IMR-90 (cell line): ENCODE data around the gene KBTBD6. TPM values are rescaled to one million over a fixed set of nuclear protein-coding genes. Genes with fewer than 3 reads are reported as not detected.
A peak's percentile ranks its signal among the peaks of the same experiment; 100 is the strongest.

ENCODE experiments used
- ATAC-seq: fragments of 200-7000 bp; cut with Tn5 transposase; 2 replicates; pipeline ENCODE4 v1.9.1; 2020; ENCODE audit warnings: low read depth, mild to moderate bottlenecking, moderate library complexity
- BruUV-seq: library from RNA; stranded (reverse); fragments of 400-500 nt; replicated peaks from 2 replicates; lab custom pipeline; 2021; lab: Mats Ljungman, UMichigan
- CTCF ChIA-PET: fragments of 300-600 bp; formaldehyde crosslinking; extraction: SDS; loops from one replicate; lab custom pipeline; 2021; ENCODE audit warnings: antibody characterized with exemption; lab: Yijun Ruan, JAX
- POLR2A ChIA-PET: fragments of 300-600 bp; sonication (Branson Sonifier 250); formaldehyde crosslinking; loops from one replicate; lab custom pipeline; 2022; ENCODE audit warnings: antibody characterized with exemption; ENCODE audit not compliant: unreplicated experiment; lab: Charles Lee
- DNase-seq: peaks from one replicate; pipeline ENCODE4 v3.0.0; 2013
- H2AFZ ChIP-seq: replicated peaks from 2 replicates; pipeline ENCODE3; 2013; ENCODE audit warnings: low read length, mild to moderate bottlenecking; ENCODE audit not compliant: poor library complexity
- H2AK5ac ChIP-seq: 2 replicates; pipeline ENCODE4 v1.6.1; 2013; ENCODE audit warnings: low read depth, low read length, inconsistent platforms
- H2AK9ac ChIP-seq: replicated peaks from 2 replicates; pipeline ENCODE3; 2013; ENCODE audit warnings: mild to moderate bottlenecking, low read depth, low read length, moderate library complexity; ENCODE audit not compliant: poor library complexity
- H2BK120ac ChIP-seq: 2 replicates; pipeline ENCODE4 v1.6.1; 2013; ENCODE audit warnings: low read depth, low read length, inconsistent platforms
- H2BK15ac ChIP-seq: 3 replicates; pipeline ENCODE4 v1.6.1; 2013; ENCODE audit warnings: low read depth, low read length, inconsistent platforms
- H2BK20ac ChIP-seq: 2 replicates; pipeline ENCODE4 v1.6.1; 2013; ENCODE audit warnings: low read depth, mild to moderate bottlenecking, inconsistent platforms, low read length, moderate library complexity
- H2BK5ac ChIP-seq: 2 replicates; pipeline ENCODE4 v1.6.1; 2013; ENCODE audit warnings: mild to moderate bottlenecking, low read depth, low read length, inconsistent platforms; ENCODE audit not compliant: poor library complexity, severe bottlenecking
- H3K14ac ChIP-seq: replicated peaks from 2 replicates; pipeline ENCODE4 v1.6.1; 2013; ENCODE audit warnings: low read depth, low read length, inconsistent platforms
- H3K18ac ChIP-seq: 2 replicates; pipeline ENCODE4 v1.6.1; 2013; ENCODE audit warnings: low read depth, low read length, control low read depth
- H3K23ac ChIP-seq: 2 replicates; pipeline ENCODE4 v1.6.1; 2013; ENCODE audit warnings: low read depth, low read length, inconsistent platforms
- H3K27ac ChIP-seq: 2 replicates; pipeline ENCODE4 v1.5.1; 2013; ENCODE audit warnings: mild to moderate bottlenecking, control low read depth, low read length; ENCODE audit not compliant: insufficient read depth
- H3K27me3 ChIP-seq: 2 replicates; pipeline ENCODE4 v1.6.1; 2013; ENCODE audit warnings: low read length; ENCODE audit not compliant: control insufficient read depth, insufficient read depth
- H3K36me3 ChIP-seq: 2 replicates; pipeline ENCODE4 v1.6.1; 2013; ENCODE audit warnings: low read length, mixed read lengths; ENCODE audit not compliant: control insufficient read depth, insufficient read depth
- H3K4ac ChIP-seq: 2 replicates; pipeline ENCODE4 v1.6.1; 2013; ENCODE audit warnings: low read depth, low read length, inconsistent platforms
- H3K4me1 ChIP-seq: 2 replicates; pipeline ENCODE4 v1.6.1; 2013; ENCODE audit warnings: low read length, mixed read lengths; ENCODE audit not compliant: control insufficient read depth, insufficient read depth
- H3K4me2 ChIP-seq: 2 replicates; pipeline ENCODE4 v1.6.1; 2013; ENCODE audit warnings: low read depth, mild to moderate bottlenecking, control low read depth, low read length, moderate library complexity
- H3K4me3 ChIP-seq: 2 replicates; pipeline ENCODE4 v1.5.1; 2013; ENCODE audit warnings: low read depth, mild to moderate bottlenecking, control low read depth, low read length, moderate library complexity; ENCODE audit not compliant: insufficient read depth
- H3K56ac ChIP-seq: 2 replicates; pipeline ENCODE4 v1.6.1; 2013; ENCODE audit warnings: low read length, inconsistent platforms; ENCODE audit not compliant: insufficient read depth; ENCODE audit errors: extremely low read depth
- H3K79me1 ChIP-seq, 2 experiments: 2 replicates each; pipeline ENCODE4 v1.6.1; 2013; ENCODE audit warnings: low read length in 2 of 2, inconsistent platforms in 1 of 2, low read depth in 1 of 2
- H3K9ac ChIP-seq: 2 replicates; pipeline ENCODE4 v1.6.1; 2013; ENCODE audit warnings: low read depth, low read length, control low read depth
- H3K9me1 ChIP-seq: 2 replicates; pipeline ENCODE4 v1.6.1; 2013; ENCODE audit warnings: low read length, inconsistent platforms; ENCODE audit not compliant: insufficient read depth
- H3K9me3 ChIP-seq: 2 replicates; pipeline ENCODE4 v1.6.1; 2013; ENCODE audit warnings: low read length; ENCODE audit not compliant: control insufficient read depth, insufficient read depth
- H4K20me1 ChIP-seq: 2 replicates; pipeline ENCODE4 v1.6.1; 2013; ENCODE audit warnings: low read length, inconsistent platforms; ENCODE audit not compliant: insufficient read depth
- H4K5ac ChIP-seq: 2 replicates; pipeline ENCODE4 v1.6.1; 2013; ENCODE audit warnings: mild to moderate bottlenecking, low read depth, low read length, control low read depth
- H4K8ac ChIP-seq, 2 experiments: 2 replicates each; pipeline ENCODE4 v1.6.1; 2013; ENCODE audit warnings: low read depth in 2 of 2, low read length in 2 of 2, control low read depth in 1 of 2, inconsistent platforms in 1 of 2
- H4K91ac ChIP-seq: 2 replicates; pipeline ENCODE4 v1.6.1; 2013; ENCODE audit warnings: low read depth, low read length, inconsistent platforms; ENCODE audit not compliant: insufficient read depth
- ELK1 ChIP-seq: fragments of 150-350 bp; IDR thresholded peaks from 2 replicates; pipeline ENCODE4 v1.6.1; 2016; ENCODE audit warnings: low read depth, mild to moderate bottlenecking, low read length, moderate library complexity, borderline replicate concordance
- RCOR1 ChIP-seq: IDR thresholded peaks from 2 replicates; pipeline ENCODE4 v1.6.1; 2012; ENCODE audit warnings: mild to moderate bottlenecking, low read length, improper control_type of control experiment; ENCODE audit not compliant: insufficient replicate concordance
- WGBS, 2 experiments: methylation state at CpG; one replicate each; pipeline versions ENCODE4 v1.1.5 to v1.1.7; 2013; ENCODE audit warnings: missing lambda C conversion rate in 2 of 2; ENCODE audit not compliant: insufficient read length in 1 of 2; ENCODE audit errors: extremely low coverage in 2 of 2; 5-methylcytosine and 5-hydroxymethylcytosine counted together
- dilution Hi-C: fragments of 300-500 bp; cut with HindIII; formaldehyde crosslinking; loops from one replicate; pipeline ENCODE4 v1.14.3; 2018; ENCODE audit warnings: low sequenced_read_pairs; ENCODE audit not compliant: unreplicated experiment
- in situ Hi-C: fragments of 300-500 bp; cut with MboI; formaldehyde crosslinking; loops from 3 replicates; pipeline ENCODE4 v1.14.3; 2019; ENCODE audit warnings: low sequenced_read_pairs, inconsistent platforms, mixed read lengths
- intact Hi-C: fragments of 100-400 bp; cut with micrococcal nuclease; formaldehyde crosslinking; loops from 2 replicates; pipeline ENCODE4 v1.10.0; 2022
- polyA plus RNA-seq, 3 experiments: library from polyadenylated mRNA; depleted of rRNA; stranded (reverse); fragments of >200 nt; gene quantifications; 2 replicates each; pipeline ENCODE4 v1.2.3, GENCODE V29; 2012; ENCODE audit warnings: low replicate concordance in 1 of 3
- total RNA-seq: library from RNA; depleted of rRNA; stranded (reverse); fragments of >200 nt; gene quantifications from 2 replicates; pipeline ENCODE4 v1.2.3, GENCODE V29; 2012

KBTBD6 gene
- total and polyA plus RNA-seq, 2 of the 4 experiments (the other 2 are of a cell fraction) = 3.6 to 14.7 TPM

DNA sequence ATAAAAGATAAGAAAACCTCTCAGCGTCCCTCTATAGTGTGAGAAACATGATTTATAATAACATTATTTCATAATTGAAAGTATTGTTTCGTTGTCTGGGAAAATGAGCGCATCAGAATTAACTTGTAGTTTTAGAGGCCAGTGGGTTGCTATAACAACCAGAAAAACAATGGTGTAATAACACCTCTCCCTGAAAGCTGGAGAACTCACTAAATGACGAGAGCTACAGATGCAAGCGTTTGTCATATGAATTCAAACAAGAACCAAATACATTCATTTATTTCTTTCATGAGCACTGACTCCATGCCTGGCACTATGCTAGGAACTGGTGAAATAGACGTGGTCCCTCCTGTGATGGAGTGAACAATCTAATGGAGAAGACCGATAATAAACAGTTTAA lies 45.4 kb upstream of the KBTBD6 start:
- H3K4ac ChIP-seq = no peak overlapping the region
- DNase-seq (peak; percentile 47), ATAC-seq (no peak)
- no peak overlapping the region for H3K4me2 ChIP-seq
- H3K18ac ChIP-seq = no peak overlapping the region
- peaks cover 5% of the 10 kb centered on the region for H3K9me3 ChIP-seq
- H4K20me1 ChIP-seq = no peaks in the 10 kb centered on the region
- no peak overlapping the region for H3K27ac ChIP-seq
- TF ChIP-seq ELK1 (no peak), RCOR1 (no peak)
- no peak overlapping the region for H2AFZ ChIP-seq
- H3K14ac ChIP-seq = no peak overlapping the region
- in situ Hi-C loops (no loop called here), intact Hi-C loops (no loop called here), dilution Hi-C loops (no loop called here)
- H3K4me1 ChIP-seq = peaks cover 5% of the 10 kb centered on the region; the same call in 1 of the 2 replicates
- no peak overlapping the region for H2AK5ac ChIP-seq
- no CpG with 5 or more reads among the region's 7 CpGs for WGBS, 2 experiments
- H4K5ac ChIP-seq = no peak overlapping the region
- no peaks in the 10 kb centered on the region for H3K9me1 ChIP-seq
- H2BK5ac ChIP-seq = no peak overlapping the region
- no peaks in the 10 kb centered on the region for H3K27me3 ChIP-seq
- no peak overlapping the region for H2AK9ac ChIP-seq
- POLR2A ChIA-PET = no interaction called here
- no peak overlapping the region for H3K56ac ChIP-seq
- H2BK20ac ChIP-seq = no peak overlapping the region
- no peak overlapping the region for H3K23ac ChIP-seq
- H3K79me1 ChIP-seq = no peaks in the 10 kb centered on the region
- H2BK15ac ChIP-seq = no peak overlapping the region
- no peak overlapping the region for H3K9ac ChIP-seq
- no peak overlapping the region for H2BK120ac ChIP-seq
- H4K91ac ChIP-seq = no peak overlapping the region
- no peak overlapping the region for H4K8ac ChIP-seq
- no TSS peak for BruUV-seq
- CTCF ChIA-PET = no interaction called here
- no peak overlapping the region for H3K4me3 ChIP-seq
- no peaks in the 10 kb centered on the region for H3K36me3 ChIP-seq
